Nephron (organoid): ENCODE measurements around the gene ZDHHC24.

Experiments used
- H3K27ac Mint-ChIP-seq, 3 experiments: 2 replicates each; pipeline ENCODE4 v1.8.0; 2020; ENCODE audit warnings: mixed read lengths in 3 of 3, mild to moderate bottlenecking in 2 of 3, moderate library complexity in 1 of 3
- H3K27me3 Mint-ChIP-seq: 2 replicates; pipeline ENCODE4 v1.8.0; 2021; ENCODE audit warnings: low read depth, mild to moderate bottlenecking, moderate library complexity, mixed read lengths
- H3K36me3 Mint-ChIP-seq: 2 replicates; pipeline ENCODE4 v1.8.0; 2020; ENCODE audit warnings: low read depth, mixed read lengths
- H3K4me1 Mint-ChIP-seq: 2 replicates; pipeline ENCODE4 v1.8.0; 2020; ENCODE audit warnings: mixed read lengths
- H3K4me3 Mint-ChIP-seq, 3 experiments: 2 replicates each; pipeline ENCODE4 v1.8.0; 2020; ENCODE audit warnings: mild to moderate bottlenecking in 3 of 3, mixed read lengths in 3 of 3, moderate library complexity in 2 of 3
- H3K9me3 Mint-ChIP-seq: 2 replicates; pipeline ENCODE4 v1.8.0; 2020; ENCODE audit warnings: mixed read lengths
- TF ChIP-seq, protein P1 (sequence below), 3 experiments: fragments of 200-600 bp; sonication (generic); IDR thresholded peaks; one replicate each; pipeline ENCODE4 v1.5.0; 2021; ENCODE audit warnings: antibody characterized with exemption in 3 of 3; ENCODE audit not compliant: unreplicated experiment in 3 of 3

ZDHHC24 gene

DNA sequence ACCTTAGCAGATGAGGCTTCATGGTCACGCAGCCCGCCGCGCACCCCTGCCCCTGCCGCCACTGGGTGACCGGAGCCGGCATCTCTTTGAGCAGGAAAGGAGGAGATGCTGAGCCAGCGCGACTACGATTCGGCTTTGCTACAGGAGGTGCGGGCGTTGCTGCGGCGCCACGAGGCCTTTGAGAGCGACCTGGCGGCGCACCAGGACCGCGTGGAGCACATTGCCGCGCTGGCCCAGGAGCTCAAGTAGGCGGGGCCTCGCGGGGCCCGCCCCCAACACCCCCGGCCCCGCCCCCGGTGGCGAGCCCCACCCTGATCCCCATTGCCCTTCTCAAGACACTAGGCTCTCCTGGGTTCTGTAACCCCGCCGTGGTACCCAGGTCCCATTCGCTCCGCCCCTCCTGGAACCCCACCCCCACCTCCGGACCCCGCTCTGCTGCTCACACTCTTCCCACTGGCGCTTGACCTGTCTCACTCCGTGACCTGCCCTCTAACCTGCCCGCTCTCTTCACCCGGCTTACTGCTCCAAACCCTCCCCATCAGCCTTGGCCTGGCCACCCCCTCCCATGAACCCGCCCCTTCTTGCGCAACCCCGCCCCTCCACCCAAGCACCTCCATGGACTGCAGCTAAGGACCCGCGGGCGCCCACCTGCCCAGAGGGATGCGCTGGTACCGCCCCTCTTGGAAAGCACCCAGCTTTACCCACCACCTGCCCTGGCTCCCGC, 13.5 kb upstream of the ZDHHC24 start:
- Mint-ChIP-seq H3K9me3 (no peaks in the 10 kb centered on the region), H3K27me3 (no peaks in the 10 kb centered on the region), H3K4me1 (no peaks in the 10 kb centered on the region), H3K4me3 (no peak overlapping the region), H3K27ac (no peak overlapping the region), H3K36me3 (no peaks in the 10 kb centered on the region)
- TF ChIP-seq, protein P1, sequence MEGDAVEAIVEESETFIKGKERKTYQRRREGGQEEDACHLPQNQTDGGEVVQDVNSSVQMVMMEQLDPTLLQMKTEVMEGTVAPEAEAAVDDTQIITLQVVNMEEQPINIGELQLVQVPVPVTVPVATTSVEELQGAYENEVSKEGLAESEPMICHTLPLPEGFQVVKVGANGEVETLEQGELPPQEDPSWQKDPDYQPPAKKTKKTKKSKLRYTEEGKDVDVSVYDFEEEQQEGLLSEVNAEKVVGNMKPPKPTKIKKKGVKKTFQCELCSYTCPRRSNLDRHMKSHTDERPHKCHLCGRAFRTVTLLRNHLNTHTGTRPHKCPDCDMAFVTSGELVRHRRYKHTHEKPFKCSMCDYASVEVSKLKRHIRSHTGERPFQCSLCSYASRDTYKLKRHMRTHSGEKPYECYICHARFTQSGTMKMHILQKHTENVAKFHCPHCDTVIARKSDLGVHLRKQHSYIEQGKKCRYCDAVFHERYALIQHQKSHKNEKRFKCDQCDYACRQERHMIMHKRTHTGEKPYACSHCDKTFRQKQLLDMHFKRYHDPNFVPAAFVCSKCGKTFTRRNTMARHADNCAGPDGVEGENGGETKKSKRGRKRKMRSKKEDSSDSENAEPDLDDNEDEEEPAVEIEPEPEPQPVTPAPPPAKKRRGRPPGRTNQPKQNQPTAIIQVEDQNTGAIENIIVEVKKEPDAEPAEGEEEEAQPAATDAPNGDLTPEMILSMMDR (IDR thresholded peaks at IDR 0.05; ENCODE audit: unreplicated experiment in 3 of 3), result no peak

DNA sequence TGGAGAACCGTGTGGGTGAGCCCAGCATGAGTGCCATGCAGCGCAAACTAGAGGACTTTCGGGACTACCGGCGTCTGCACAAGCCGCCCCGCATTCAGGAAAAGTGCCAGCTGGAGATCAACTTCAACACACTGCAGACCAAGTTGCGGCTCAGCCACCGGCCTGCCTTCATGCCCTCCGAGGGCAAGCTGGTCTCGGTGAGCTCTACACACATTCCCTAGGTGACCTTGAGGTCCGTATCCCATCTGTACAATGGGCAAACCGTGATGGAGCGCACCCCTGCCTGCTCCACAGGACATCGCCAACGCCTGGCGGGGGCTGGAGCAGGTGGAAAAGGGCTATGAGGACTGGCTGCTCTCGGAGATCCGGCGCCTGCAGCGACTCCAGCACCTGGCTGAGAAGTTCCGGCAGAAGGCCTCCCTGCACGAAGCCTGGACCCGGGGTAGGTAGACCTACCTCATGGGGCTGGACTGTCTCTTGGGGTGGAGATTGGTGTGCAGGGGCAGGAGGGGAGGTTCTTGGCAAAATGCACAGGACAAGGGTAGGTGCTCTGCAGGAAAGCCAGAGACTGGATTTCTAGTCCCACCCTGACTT, 12.0 kb upstream of the ZDHHC24 start:
- Mint-ChIP-seq H3K4me1 (no peaks in the 10 kb centered on the region), H3K27me3 (no peaks in the 10 kb centered on the region), H3K27ac (no peak overlapping the region), H3K9me3 (no peaks in the 10 kb centered on the region), H3K36me3 (no peaks in the 10 kb centered on the region), H3K4me3 (no peak overlapping the region)
- TF ChIP-seq, protein P1 (IDR thresholded peaks at IDR 0.05; ENCODE audit: unreplicated experiment in 3 of 3), result no peak

DNA sequence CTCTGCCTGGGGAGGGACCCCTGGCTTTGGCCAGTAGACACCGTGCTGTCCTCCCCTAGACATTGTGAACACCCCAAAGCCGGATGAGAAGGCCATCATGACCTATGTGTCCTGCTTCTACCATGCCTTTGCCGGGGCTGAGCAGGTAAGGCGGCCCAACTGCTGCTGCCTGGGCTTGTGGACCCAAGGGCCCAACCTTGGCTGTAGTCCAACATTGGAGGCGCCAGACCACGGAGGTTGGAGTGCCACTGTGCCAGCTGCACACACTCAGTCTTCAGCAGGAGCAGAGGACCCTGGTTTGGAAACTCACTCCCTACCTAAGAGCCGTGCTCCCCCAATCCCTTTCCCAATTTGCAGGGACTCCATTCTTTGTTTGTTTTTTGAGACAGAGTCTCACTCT, 10.2 kb upstream of the ZDHHC24 start:
- no peak overlapping the region for H3K4me3 Mint-ChIP-seq
- TF ChIP-seq, protein P1 (IDR thresholded peaks at IDR 0.05; ENCODE audit: unreplicated experiment in 3 of 3), result no peak
- H3K27ac Mint-ChIP-seq, result no peak overlapping the region
- no peaks in the 10 kb centered on the region for H3K36me3 Mint-ChIP-seq
- H3K27me3 Mint-ChIP-seq, result no peaks in the 10 kb centered on the region
- no peaks in the 10 kb centered on the region for H3K4me1 Mint-ChIP-seq
- no peaks in the 10 kb centered on the region for H3K9me3 Mint-ChIP-seq

DNA sequence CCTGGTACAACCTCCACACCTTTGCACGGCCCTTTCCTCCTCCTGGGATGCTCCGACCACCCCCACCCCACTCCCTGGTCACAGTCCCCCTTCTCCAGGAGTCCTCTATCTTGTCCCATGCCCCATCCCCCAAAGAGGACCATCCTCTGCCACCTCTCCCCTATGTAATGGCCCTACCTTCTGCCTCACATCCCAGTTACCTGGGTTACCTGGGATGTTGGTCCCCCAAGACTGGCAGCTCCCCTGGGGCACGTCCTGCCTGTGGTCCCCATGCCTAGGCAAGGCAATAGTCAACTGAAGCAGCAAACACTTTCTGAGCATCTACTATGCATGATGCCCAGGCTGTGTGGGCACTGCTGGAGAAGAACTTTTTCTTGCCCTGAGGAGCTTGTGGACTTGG, 9.6 kb upstream of the ZDHHC24 start:
- H3K27me3 Mint-ChIP-seq, result no peaks in the 10 kb centered on the region
- H3K36me3 Mint-ChIP-seq, result no peaks in the 10 kb centered on the region
- H3K4me3 Mint-ChIP-seq, result no peak overlapping the region
- H3K4me1 Mint-ChIP-seq, result no peaks in the 10 kb centered on the region
- no peaks in the 10 kb centered on the region for H3K9me3 Mint-ChIP-seq
- no peak overlapping the region for H3K27ac Mint-ChIP-seq
- TF ChIP-seq, protein P1 (IDR thresholded peaks at IDR 0.05; ENCODE audit: unreplicated experiment in 3 of 3), result no peak

DNA sequence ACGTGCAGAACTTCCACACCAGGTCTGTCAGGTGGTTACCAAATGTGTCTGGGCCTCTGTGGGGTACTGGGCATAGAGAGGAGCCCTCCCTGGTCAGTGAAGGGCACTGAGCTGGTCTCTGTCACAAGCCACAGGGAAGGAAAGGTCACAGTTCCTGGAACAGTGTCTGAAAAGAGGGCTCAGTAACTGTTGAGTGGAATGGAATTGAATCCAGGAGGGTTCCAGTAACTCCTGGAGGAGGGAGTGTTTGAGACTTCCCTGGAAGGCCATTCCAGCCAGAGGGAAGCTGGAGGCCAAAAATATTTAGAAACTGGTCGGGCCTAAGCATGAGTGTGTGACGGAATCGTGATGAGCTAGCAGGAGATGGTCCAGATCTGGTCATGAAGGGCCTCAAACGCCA, 8.8 kb upstream of the ZDHHC24 start:
- no peaks in the 10 kb centered on the region for H3K4me1 Mint-ChIP-seq
- TF ChIP-seq, protein P1 (IDR thresholded peaks at IDR 0.05; ENCODE audit: unreplicated experiment in 3 of 3), result no peak
- H3K27me3 Mint-ChIP-seq, result no peaks in the 10 kb centered on the region
- no peak overlapping the region for H3K4me3 Mint-ChIP-seq
- H3K36me3 Mint-ChIP-seq, result no peaks in the 10 kb centered on the region
- H3K9me3 Mint-ChIP-seq, result no peaks in the 10 kb centered on the region
- H3K27ac Mint-ChIP-seq, result no peak overlapping the region

DNA sequence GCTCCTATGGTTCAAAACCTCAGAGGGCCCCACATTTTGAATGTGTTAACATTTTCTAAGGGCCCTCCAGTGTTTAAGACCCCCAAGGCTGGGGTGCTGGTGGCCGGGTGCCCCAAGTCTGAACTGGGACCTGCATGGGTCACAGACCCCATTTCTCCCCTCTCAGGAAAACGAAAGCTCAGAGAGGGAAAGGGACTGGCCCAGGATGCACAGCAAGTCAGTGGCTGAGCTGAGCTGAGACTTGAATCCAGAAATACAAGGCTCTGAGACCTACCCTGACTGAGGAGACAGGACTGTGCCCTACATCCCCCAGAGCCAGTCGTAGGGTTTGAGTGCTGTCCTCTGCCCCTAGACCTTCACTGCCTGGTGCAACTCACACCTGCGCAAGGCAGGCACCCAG, 5.0 kb upstream of the ZDHHC24 start:
- Mint-ChIP-seq H3K27me3 (peaks cover 4% of the 10 kb centered on the region), H3K9me3 (no peaks in the 10 kb centered on the region), H3K4me1 (peaks cover 27% of the 10 kb centered on the region), H3K27ac (no peak overlapping the region), H3K36me3 (no peaks in the 10 kb centered on the region), H3K4me3 (no peak overlapping the region)
- TF ChIP-seq, protein P1 (IDR thresholded peaks at IDR 0.05; ENCODE audit: unreplicated experiment in 3 of 3), result no peak
